Neural cell (in vitro differentiated cells): ENCODE results near the gene NAB2. TPM values are rescaled to one million over a fixed set of nuclear protein-coding genes. Genes with fewer than 3 reads are reported as not detected.
A peak's percentile ranks its signal among the peaks of the same experiment; 100 is the strongest.

Experiments
- H2AFZ ChIP-seq: fragments of 200-600, 300-800 bp; sonication (generic), shearing (Covaris generic); 2 replicates; pipeline ENCODE4 v1.6.0; 2014; ENCODE audit warnings: low read depth, mild to moderate bottlenecking, antibody characterized with exemption, low read length, moderate library complexity
- H3F3A ChIP-seq: fragments of 200-600 bp; shearing (Covaris generic); 2 replicates; pipeline ENCODE4 v1.6.1; 2016; ENCODE audit warnings: mild to moderate bottlenecking, moderate library complexity, mixed read lengths, antibody characterized with exemption, low read length; ENCODE audit not compliant: insufficient read depth, poor library complexity, severe bottlenecking
- H3K27ac ChIP-seq: fragments of 200-600, 300-800 bp; sonication (generic), shearing (Covaris generic); 2 replicates; pipeline ENCODE4 v1.5.1; 2014; ENCODE audit warnings: mild to moderate bottlenecking, low read length, moderate library complexity
- H3K27me3 ChIP-seq: fragments of 300-800, 200-600 bp; sonication (generic), shearing (Covaris generic); 2 replicates; pipeline ENCODE4 v1.6.0; 2014; ENCODE audit warnings: mild to moderate bottlenecking, low read depth, low read length, moderate library complexity; ENCODE audit not compliant: insufficient read depth
- H3K36me3 ChIP-seq: fragments of 300-800, 200-600 bp; sonication (generic), shearing (Covaris generic); 2 replicates; pipeline ENCODE4 v1.5.1; 2014; ENCODE audit warnings: mild to moderate bottlenecking, antibody characterized with exemption, low read length, moderate library complexity; ENCODE audit not compliant: insufficient read depth
- H3K4me2 ChIP-seq: fragments of 300-800, 200-600 bp; sonication (generic), shearing (Covaris generic); 2 replicates; pipeline ENCODE4 v1.6.0; 2014; ENCODE audit warnings: mild to moderate bottlenecking, low read length
- H3K4me3 ChIP-seq: fragments of 300-800, 200-600 bp; sonication (generic), shearing (Covaris generic); 2 replicates; pipeline ENCODE4 v1.5.1; 2014; ENCODE audit warnings: mild to moderate bottlenecking, low read length, moderate library complexity
- H3K79me2 ChIP-seq: fragments of 200-600 bp; shearing (Covaris generic); replicated peaks from 2 replicates; pipeline ENCODE4 v1.6.0; 2014; ENCODE audit warnings: mild to moderate bottlenecking, low read length, moderate library complexity; ENCODE audit not compliant: insufficient read depth
- H3K9ac ChIP-seq: fragments of 300-800, 200-600 bp; sonication (generic), shearing (Covaris generic); 2 replicates; pipeline ENCODE4 v1.6.1; 2016; ENCODE audit warnings: mild to moderate bottlenecking, low read length, mixed read lengths
- H3K9me2 ChIP-seq: fragments of 200-600 bp; shearing (Covaris generic); 2 replicates; pipeline ENCODE4 v1.6.1; 2016; ENCODE audit warnings: mild to moderate bottlenecking, low read length, mixed read lengths; ENCODE audit not compliant: insufficient read depth
- H3K9me3 ChIP-seq: fragments of 200-600, 300-800 bp; sonication (generic), shearing (Covaris generic); 2 replicates; pipeline ENCODE4 v1.6.1; 2016; ENCODE audit warnings: mild to moderate bottlenecking, mixed run types, low read length, moderate library complexity, mixed read lengths
- H4K20me1 ChIP-seq: fragments of 200-600 bp; shearing (Covaris generic); 2 replicates; pipeline ENCODE4 v1.6.1; 2016; ENCODE audit warnings: mild to moderate bottlenecking, mixed run types; ENCODE audit not compliant: insufficient read depth
- CTCF ChIP-seq: fragments of 450-650 bp; IDR thresholded peaks from 2 replicates; pipeline ENCODE4 v1.5.1; 2014; ENCODE audit warnings: antibody characterized with exemption, mild to moderate bottlenecking, moderate library complexity; ENCODE audit not compliant: poor library complexity, severe bottlenecking
- EP300 ChIP-seq: fragments of 450-650 bp; conservative IDR thresholded peaks from 2 replicates; pipeline ENCODE4 v1.6.1; 2014; ENCODE audit warnings: antibody characterized with exemption, mild to moderate bottlenecking, moderate library complexity; ENCODE audit not compliant: poor library complexity, severe bottlenecking
- EZH2 ChIP-seq: fragments of 200-600, 300-800 bp; shearing (Covaris generic), sonication (generic); IDR thresholded peaks from 2 replicates; pipeline ENCODE4 v1.6.1; 2014; ENCODE audit warnings: antibody characterized with exemption, low read length, borderline replicate concordance, mild to moderate bottlenecking; ENCODE audit not compliant: insufficient read depth, poor library complexity, severe bottlenecking
- MXI1 ChIP-seq: fragments of 450-650 bp; conservative IDR thresholded peaks from 2 replicates; pipeline ENCODE4 v1.6.1; 2014; ENCODE audit warnings: antibody characterized with exemption, mild to moderate bottlenecking; ENCODE audit not compliant: poor library complexity, severe bottlenecking
- POLR2AphosphoS5 ChIP-seq: IDR thresholded peaks from 2 replicates; pipeline ENCODE4 v1.6.1; 2012
- RAD21 ChIP-seq: fragments of 450-650 bp; conservative IDR thresholded peaks from 2 replicates; pipeline ENCODE4 v1.6.1; 2014; ENCODE audit warnings: antibody characterized with exemption, mild to moderate bottlenecking, moderate library complexity
- REST ChIP-seq: IDR thresholded peaks from 2 replicates; pipeline ENCODE4 v1.6.1; 2012; ENCODE audit warnings: borderline replicate concordance
- SMC3 ChIP-seq: fragments of 450-650 bp; conservative IDR thresholded peaks from 2 replicates; pipeline ENCODE4 v1.6.1; 2014; ENCODE audit warnings: antibody characterized with exemption, mild to moderate bottlenecking, moderate library complexity; ENCODE audit not compliant: poor library complexity
- TAF1 ChIP-seq: IDR thresholded peaks from 2 replicates; pipeline ENCODE4 v1.6.1; 2012; ENCODE audit warnings: low read depth
- polyA plus RNA-seq: library from polyadenylated mRNA; depleted of rRNA; stranded (reverse); fragments of >200 nt; gene quantifications from 2 replicates; pipeline ENCODE4 v1.2.3, GENCODE V29; 2014

The NAB2 gene
- polyA plus RNA-seq, 1 donor from 2014 or later: 15.6 TPM

GRCh38 chr12:57080855-57081254 lies 8.1 kb upstream of the NAB2 start:
- no peaks in the 10 kb centered on the region for H3K9me3 ChIP-seq
- no peak overlapping the region for H2AFZ ChIP-seq
- H3K9ac ChIP-seq: no peak overlapping the region
- no peaks in the 10 kb centered on the region for H3K79me2 ChIP-seq
- H4K20me1 ChIP-seq: no peaks in the 10 kb centered on the region
- no peaks in the 10 kb centered on the region for H3K36me3 ChIP-seq
- no peaks in the 10 kb centered on the region for H3K27me3 ChIP-seq
- TF ChIP-seq REST (no peak), EP300 (no peak), RAD21 (no peak), SMC3 (no peak), POLR2AphosphoS5 (no peak), CTCF (no peak), MXI1 (no peak), TAF1 (no peak), EZH2 (no peak)
- no peak overlapping the region for H3K4me3 ChIP-seq
- no peak overlapping the region for H3K4me2 ChIP-seq
- H3K9me2 ChIP-seq: no peaks in the 10 kb centered on the region
- no peaks in the 10 kb centered on the region for H3F3A ChIP-seq
- no peak overlapping the region for H3K27ac ChIP-seq

- H3K27ac ChIP-seq: no peak overlapping the region
- H3K9ac ChIP-seq: peak overlapping the region; percentile 62
- H3K36me3 ChIP-seq: no peaks in the 10 kb centered on the region
- H2AFZ ChIP-seq: no peak overlapping the region
- H3K4me2 ChIP-seq: no peak overlapping the region
- peak overlapping the region; percentile 91 for H3K4me3 ChIP-seq
- peaks cover 12% of the 10 kb centered on the region for H3K27me3 ChIP-seq
- H3K79me2 ChIP-seq: peaks cover 10% of the 10 kb centered on the region
- H3K9me3 ChIP-seq: no peaks in the 10 kb centered on the region
- no peaks in the 10 kb centered on the region for H3K9me2 ChIP-seq
- H4K20me1 ChIP-seq: no peaks in the 10 kb centered on the region
- TF ChIP-seq TAF1: no peak
- peaks cover 4% of the 10 kb centered on the region for H3F3A ChIP-seq
Observed at GRCh38 chr12:57085999-57086492, 2.9 kb upstream of the NAB2 start.
